Karpas-422 (cell line): ENCODE results near the gene SPINK14. TPM values are rescaled to one million over a fixed set of nuclear protein-coding genes. Genes with fewer than 3 reads are reported as not detected.

Experiments
- small RNA-seq: library from RNA; depleted of rRNA; stranded (forward); fragments of <200 nt; gene quantifications from one replicate; pipeline ENCODE3, GENCODE V24; 2014
- total RNA-seq: library from RNA; depleted of rRNA; stranded (reverse); fragments of >200 nt; shearing (Covaris generic); gene quantifications from 2 replicates; pipeline ENCODE4 v1.2.3, GENCODE V29; 2014; ENCODE audit warnings: low replicate concordance; rRNA removed

The SPINK14 gene
- total RNA-seq, 1 experiment from 2014 or later: not detected

Small RNA genes lying within 50 kb of the gene (small RNA-seq; reads per million reads assigned to genes)
- gene HMGN1P16: not detected

Other genes with a start within 250 kb of the SPINK14 start
- gene SPINK5, start 104.6 kb upstream of the SPINK14 start, total RNA-seq: not detected in 2 replicates
- gene SPINK6, start 34.5 kb downstream of the SPINK14 start, total RNA-seq: not detected in 2 replicates
- not detected in 2 replicates for gene MARCOL, start 70.0 kb downstream of the SPINK14 start, total RNA-seq
- gene SPINK13, start 100.2 kb downstream of the SPINK14 start, total RNA-seq: not detected in 2 replicates
- not detected in 2 replicates for gene SPINK7, start 143.9 kb downstream of the SPINK14 start, total RNA-seq
- gene SPINK9, start 167.0 kb downstream of the SPINK14 start, total RNA-seq: not detected in 2 replicates
- gene FBXO38, start 215.4 kb downstream of the SPINK14 start, total RNA-seq: 56.7 and 130 TPM in 2 replicates